GM12801 (cell line): ENCODE data around the gene NEDD9.

ENCODE experiments used
- CTCF ChIP-seq: IDR thresholded peaks from one replicate; pipeline ENCODE4 v1.5.1; 2011; ENCODE audit warnings: control low read depth; ENCODE audit not compliant: insufficient read length; ENCODE audit errors: extremely low read depth

Gene NEDD9

DNA sequence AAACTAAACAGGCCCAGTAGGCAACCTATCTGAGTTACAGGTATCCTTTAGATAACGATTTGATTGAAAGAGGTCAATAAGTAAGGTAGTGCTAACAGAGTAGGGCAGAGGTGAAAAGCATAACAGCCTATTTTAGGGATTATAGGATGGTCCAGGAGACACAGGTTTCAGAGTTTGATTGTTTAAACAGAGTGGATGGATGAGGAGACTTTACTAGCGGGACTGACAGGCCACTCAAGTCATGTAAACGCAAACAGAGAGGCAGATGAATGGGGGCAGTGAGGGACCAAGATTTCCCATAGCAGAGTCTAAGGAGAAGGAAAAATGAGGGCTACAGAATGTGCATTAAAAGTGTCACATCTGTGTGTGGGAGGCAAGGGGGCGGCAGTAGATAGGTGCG is 4.8 kb downstream of the NEDD9 start:
- TF ChIP-seq CTCF: no peak

- no peak for TF ChIP-seq CTCF
Observed at GRCh38 chr6:11226005-11226404, 6.5 kb downstream of the NEDD9 start.

GRCh38 chr6:11224966-11225463 is 7.5 kb downstream of the NEDD9 start:
- no peak for TF ChIP-seq CTCF

DNA sequence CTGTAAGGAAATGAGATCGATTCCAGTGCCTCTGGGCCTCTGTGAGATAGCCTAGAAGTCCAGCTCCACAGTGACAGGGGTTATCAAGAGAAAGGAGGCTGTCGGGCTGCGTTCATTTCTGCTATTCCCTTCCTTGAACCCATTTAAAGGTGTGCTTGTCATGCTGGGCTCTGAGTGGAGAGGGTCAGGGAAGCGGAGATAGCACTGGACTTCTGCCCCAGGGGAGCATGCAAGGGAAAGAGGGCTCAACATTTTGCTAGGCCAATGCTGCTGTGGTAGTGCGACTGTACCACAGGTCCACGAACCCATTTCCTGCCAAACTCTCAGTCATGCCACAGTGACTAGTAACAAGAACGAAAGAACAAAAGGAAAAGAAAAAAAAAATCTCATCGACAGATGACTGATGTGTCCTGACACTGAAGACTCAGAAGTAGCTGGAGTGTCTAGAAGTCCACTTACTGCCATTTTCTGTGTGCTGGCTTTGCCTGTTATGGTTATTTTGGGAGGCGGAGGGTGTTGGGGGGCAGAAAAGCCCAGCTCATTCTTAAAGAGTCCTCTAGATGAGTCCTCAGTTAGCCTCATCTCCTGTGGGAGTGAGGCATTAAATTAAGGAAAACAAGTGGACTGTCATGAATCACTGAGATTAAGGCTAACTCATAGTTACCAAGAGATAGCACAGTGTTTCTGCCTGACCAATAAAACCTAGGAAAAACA is 8.1 kb downstream of the NEDD9 start:
- no peak for TF ChIP-seq CTCF

DNA sequence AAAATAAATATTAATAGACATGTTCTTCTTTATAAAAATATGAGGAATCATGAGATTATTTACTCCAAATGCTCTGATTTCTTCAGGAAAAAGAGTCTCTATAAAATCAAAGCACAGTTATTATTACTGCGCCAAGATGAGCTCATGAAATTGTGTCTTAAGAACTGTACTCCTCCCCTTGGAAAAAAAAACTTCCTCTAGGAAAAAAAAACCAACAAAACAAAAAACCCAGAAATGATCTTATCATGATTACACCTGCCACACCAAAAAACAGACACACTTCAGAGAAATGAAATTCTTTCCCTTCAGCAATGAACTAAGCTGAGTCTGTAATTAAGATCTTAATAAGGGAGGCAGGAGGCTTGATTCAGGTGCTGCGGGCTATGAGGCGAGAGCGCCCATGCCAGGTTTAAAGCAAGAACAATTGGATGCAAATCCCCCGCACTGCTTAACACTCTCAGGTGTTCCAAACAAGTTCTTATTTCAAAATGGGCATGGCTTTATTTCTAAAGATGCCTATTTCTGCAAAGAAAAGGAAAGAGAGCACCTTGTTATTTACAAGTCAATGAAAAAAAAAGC is 9.1 kb downstream of the NEDD9 start:
- TF ChIP-seq CTCF: no peak

- no peak for TF ChIP-seq CTCF
Observed at GRCh38 chr6:11222385-11223277, 9.8 kb downstream of the NEDD9 start.
